Smooth muscle cell of trachea (primary cell): ENCODE measurements around the gene TMEM170A. TPM values are rescaled to one million over a fixed set of nuclear protein-coding genes. Genes with fewer than 3 reads are reported as not detected.

ENCODE experiments used
- total RNA-seq: library from RNA; depleted of rRNA; stranded (reverse); fragments of >200 nt; gene quantifications from 2 replicates; pipeline ENCODE4 v1.2.1, GENCODE V29; 2014

TMEM170A gene
- 11.5 and 16.4 TPM in 2 replicates for total RNA-seq

GRCh38 chr16:75464122-75464918, at the start of gene TMEM170A:
Gene TMEM170A, minus strand, starts transcription at chr16:75464689. Its CDS starts 89 bp downstream, at chr16:75464600.

GRCh38 chr16:75495076-75495674, 30.7 kb upstream of the TMEM170A start, which contains the start of gene CHST6:
Gene CHST6, minus strand, starts transcription at chr16:75495441. Its CDS starts 15,613 bp downstream, at chr16:75479828.

GRCh38 chr16:75432828-75433731, 31.4 kb downstream of the TMEM170A start, which contains the start of gene CFDP1:
Gene CFDP1, minus strand, starts transcription at chr16:75433503. Its CDS starts 151 bp downstream, at chr16:75433352.

Other genes with a start within 250 kb of the TMEM170A start
- not detected in 2 replicates for gene CTRB1, start 245.7 kb downstream of the TMEM170A start, total RNA-seq
- gene BCAR1, start 213.1 kb downstream of the TMEM170A start, total RNA-seq, result 36.1 and 59.4 TPM in 2 replicates
- gene CFDP1, start 31.2 kb downstream of the TMEM170A start, total RNA-seq, result 50.0 and 67.3 TPM in 2 replicates
- gene CHST6, start 30.8 kb upstream of the TMEM170A start, total RNA-seq, result 0.17 and 0.44 TPM in 2 replicates
- gene CHST5, start 71.4 kb upstream of the TMEM170A start, total RNA-seq, result 0.15 and 0.17 TPM in 2 replicates
- gene TMEM231, start 91.6 kb upstream of the TMEM170A start, total RNA-seq, result 9.3 and 18.4 TPM in 2 replicates
- 32.6 and 53.4 TPM in 2 replicates for gene GABARAPL2, start 101.7 kb upstream of the TMEM170A start, total RNA-seq
- 46.5 and 49.1 TPM in 2 replicates for gene ADAT1, start 158.6 kb upstream of the TMEM170A start, total RNA-seq
- 140 and 168 TPM in 2 replicates for gene KARS1, start 183.0 kb upstream of the TMEM170A start, total RNA-seq
- 49.6 and 53.4 TPM in 2 replicates for gene TERF2IP, start 183.1 kb upstream of the TMEM170A start, total RNA-seq
- gene CPHXL2, start 212.3 kb upstream of the TMEM170A start, total RNA-seq, result not detected in 2 replicates
- gene DUXB, start 236.8 kb upstream of the TMEM170A start, total RNA-seq, result not detected in 2 replicates